Naive thymus-derived CD8-positive, alpha-beta T cell (primary cell): ENCODE measurements around the gene GNGT2. TPM values are rescaled to one million over a fixed set of nuclear protein-coding genes. Genes with fewer than 3 reads are reported as not detected.

Experiments used
- ATAC-seq, 2 donors: fragments of 150-1000 bp; cut with Tn5 transposase in 1 of 2; sonication (Bioruptor Pico), chemical (Tn5 transposase) in 1 of 2; 1 replicate in 1 of 2; 2 replicates in 1 of 2; pipeline ENCODE4 v1.10.0; 2021; ENCODE audit warnings: mild to moderate bottlenecking in 2 of 2, moderate library complexity in 2 of 2
- POLR2A ChIA-PET: fragments of 350-600 bp; sonication (Branson Sonifier 250); formaldehyde crosslinking; loops from one replicate; lab custom pipeline; 2021; ENCODE audit warnings: antibody characterized with exemption; lab: Charles Lee
- DNase-seq, 10 donors: peaks; one replicate each; pipeline versions ENCODE4 v3.0.0 to v3.0.0-alpha.2; 2020 to 2022
- H3K27ac Mint-ChIP-seq, 10 donors: one replicate each; pipeline ENCODE4 v1.8.0; 2020 to 2022; ENCODE audit warnings: mild to moderate bottlenecking in 10 of 10, mixed read lengths in 10 of 10, moderate library complexity in 4 of 10, inconsistent platforms in 1 of 10
- H3K27me3 Mint-ChIP-seq, 5 donors: one replicate each; pipeline ENCODE4 v1.8.0; 2021 to 2022; ENCODE audit warnings: mixed read lengths in 5 of 5
- H3K36me3 Mint-ChIP-seq, 3 donors: one replicate each; pipeline ENCODE4 v1.8.0; 2020 to 2022; ENCODE audit warnings: mixed read lengths in 3 of 3, mild to moderate bottlenecking in 2 of 3, inconsistent platforms in 1 of 3
- H3K4me1 Mint-ChIP-seq, 4 donors: one replicate each; pipeline ENCODE4 v1.8.0; 2021 to 2022; ENCODE audit warnings: mixed read lengths in 4 of 4
- H3K4me3 Mint-ChIP-seq, 10 donors: one replicate each; pipeline ENCODE4 v1.8.0; 2020 to 2022; ENCODE audit warnings: mild to moderate bottlenecking in 10 of 10, mixed read lengths in 10 of 10, moderate library complexity in 6 of 10, inconsistent platforms in 1 of 10
- H3K9me3 Mint-ChIP-seq, 9 donors: one replicate each; pipeline ENCODE4 v1.8.0; 2020 to 2022; ENCODE audit warnings: mixed read lengths in 9 of 9, mild to moderate bottlenecking in 3 of 9, inconsistent platforms in 1 of 9, moderate library complexity in 1 of 9
- polyA plus RNA-seq, 3 donors: library from polyadenylated mRNA; unstranded; fragments of 300-500 nt; fragmentation: Illumina TruSeq; gene quantifications; one replicate each; pipeline ENCODE4 v1.2.3, GENCODE V29; 2021
- total RNA-seq, 8 experiments: library from RNA in 2 of 8; stranded (reverse) in 2 of 8; gene quantifications; one replicate each; pipeline ENCODE4 v1.2.3 and lab custom pipeline; 2021 to 2026

GNGT2 gene
- 1 to 10 TPM; 4.7 to 7.0 TPM for total RNA-seq
- polyA plus RNA-seq = 10 to 100 TPM; 14.7 to 25.8 (median 17.1) TPM
- total RNA-seq (lab: John Stamatoyannopoulos, UW) = 0.86 to 4.0 (median 2.0) reads per million in 6 experiments

GRCh38 chr17:49210158-49211029, at the start of gene GNGT2, which contains the start of gene ABI3:
Gene GNGT2, minus strand, starts transcription at chr17:49210574. Its CDS starts 3,152 bp downstream, at chr17:49207422.
Gene ABI3, plus strand, starts transcription at chr17:49210707. Its CDS starts 18 bp downstream, at chr17:49210725.
- no peaks in the 10 kb centered on the region for H3K9me3 Mint-ChIP-seq
- POLR2A ChIA-PET = interaction anchor here (0.5 to 13.0 kb wide), 6 partner anchors 9 to 1302 kb away, joined by 3 to 195 read pairs (median 22); no protein-coding TSS in a partner anchor
- peaks cover 57 to 87% (median 80%) of the 10 kb centered on the region in 4 donors for H3K4me1 Mint-ChIP-seq
- peak within 1 kb of the TSS; percentile 72 to 99 (median 92) for H3K4me3 Mint-ChIP-seq
- H3K27me3 Mint-ChIP-seq = no peaks in the 10 kb centered on the region
- peak within 1 kb of the TSS; percentile 91 to 99 (median 96) for H3K27ac Mint-ChIP-seq
- ATAC-seq (peak; percentile 78 to 80), DNase-seq (peak; percentile 35 to 82 (median 54))
- H3K36me3 Mint-ChIP-seq = peaks cover 0 to 4% (median 2%) of the 10 kb centered on the region in 3 donors

DNA sequence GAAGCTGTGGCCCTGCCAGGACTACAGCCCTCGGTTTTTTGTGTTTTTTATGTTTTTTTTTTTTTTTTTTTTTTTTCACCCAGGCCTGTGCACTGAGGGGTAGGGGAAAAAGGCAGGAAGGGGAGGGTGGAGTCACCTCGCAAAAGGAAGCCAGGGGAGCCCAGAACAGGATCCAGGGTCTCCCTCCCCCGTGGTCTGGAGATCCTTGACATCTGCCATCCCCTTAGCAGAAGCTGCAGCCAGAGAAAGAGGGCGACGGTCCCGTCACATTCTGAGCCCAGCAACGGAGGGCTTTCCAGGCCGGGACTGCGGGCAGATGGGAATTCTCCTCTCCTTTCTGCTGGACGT, 49.3 kb upstream of the GNGT2 start:
- ATAC-seq (no peak), DNase-seq (no peak)
- Mint-ChIP-seq H3K27ac (peak overlapping the region in 3 of 10 donors; percentile 29 to 81 (median 35)), H3K4me3 (peak overlapping the region; percentile 75 to 87 (median 84)), H3K27me3 (peaks cover 2 to 6% (median 5%) of the 10 kb centered on the region in 5 donors), H3K9me3 (no peaks in the 10 kb centered on the region), H3K36me3 (no peaks in the 10 kb centered on the region), H3K4me1 (peaks cover 3 to 10% (median 9%) of the 10 kb centered on the region in 4 donors)
- POLR2A ChIA-PET = interaction anchor here (0.6 to 1.5 kb wide), 2 partner anchors 14 to 32 kb away, joined by 3 to 5 read pairs; no protein-coding TSS in a partner anchor

GRCh38 chr17:49258394-49258793, 48.0 kb upstream of the GNGT2 start:
- DNase-seq (no peak), ATAC-seq (no peak)
- POLR2A ChIA-PET = interaction anchor here (0.7 to 1.4 kb wide), 2 partner anchors 66 to 334 kb away, joined by 3 to 4 read pairs; no protein-coding TSS in a partner anchor
- H3K4me3 Mint-ChIP-seq = peak overlapping the region in 2 of 10 donors; percentile 67 to 85
- H3K4me1 Mint-ChIP-seq = peaks cover 1 to 10% (median 9%) of the 10 kb centered on the region in 4 donors
- no peaks in the 10 kb centered on the region for H3K9me3 Mint-ChIP-seq
- H3K36me3 Mint-ChIP-seq = no peaks in the 10 kb centered on the region
- peaks cover 0 to 4% (median 0%) of the 10 kb centered on the region in 5 donors for H3K27me3 Mint-ChIP-seq
- no peak overlapping the region for H3K27ac Mint-ChIP-seq

DNA sequence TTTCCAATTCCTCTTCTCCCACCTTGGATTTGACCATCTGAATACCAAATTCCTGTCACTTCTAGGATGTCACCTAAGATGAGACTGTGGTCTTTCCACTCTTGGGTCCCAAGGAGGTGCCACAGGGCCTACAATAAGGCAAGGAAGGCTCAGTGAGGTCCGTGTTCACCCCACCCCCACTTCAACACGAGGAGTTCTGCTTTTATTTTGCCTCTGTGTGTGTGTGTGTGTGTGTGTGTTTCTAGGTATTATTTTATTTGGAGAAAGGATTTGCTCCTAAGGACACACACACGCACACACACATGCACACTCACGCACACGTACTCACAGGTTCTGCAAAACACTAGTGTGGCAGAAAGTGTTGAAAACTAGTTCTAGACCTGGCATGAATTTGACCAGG, 44.8 kb upstream of the GNGT2 start:
- Mint-ChIP-seq H3K9me3 (no peaks in the 10 kb centered on the region), H3K4me1 (peaks cover 0 to 2% (median 0%) of the 10 kb centered on the region in 4 donors), H3K36me3 (no peaks in the 10 kb centered on the region), H3K27ac (no peak overlapping the region), H3K4me3 (no peak overlapping the region), H3K27me3 (peaks cover 0 to 1% (median 0%) of the 10 kb centered on the region in 5 donors)
- ATAC-seq (no peak), DNase-seq (no peak)
- POLR2A ChIA-PET = no interaction called here

GRCh38 chr17:49254066-49254465, 43.7 kb upstream of the GNGT2 start:
- Mint-ChIP-seq H3K27me3 (peaks cover 0 to 3% (median 0%) of the 10 kb centered on the region in 5 donors), H3K36me3 (no peaks in the 10 kb centered on the region), H3K27ac (peak overlapping the region in 1 of 10 donors; percentile 63), H3K9me3 (no peaks in the 10 kb centered on the region), H3K4me3 (no peak overlapping the region), H3K4me1 (no peaks in the 10 kb centered on the region)
- DNase-seq = no peak
- POLR2A ChIA-PET = no interaction called here
- ATAC-seq = no peak

- H3K9me3 Mint-ChIP-seq = no peaks in the 10 kb centered on the region
- DNase-seq = no peak
- POLR2A ChIA-PET = no interaction called here
- ATAC-seq = no peak
- peak overlapping the region in 1 of 10 donors; percentile 9 for H3K27ac Mint-ChIP-seq
- H3K4me3 Mint-ChIP-seq = no peak overlapping the region
- H3K27me3 Mint-ChIP-seq = peaks cover 0 to 6% (median 0%) of the 10 kb centered on the region in 5 donors
- H3K36me3 Mint-ChIP-seq = no peaks in the 10 kb centered on the region
- no peaks in the 10 kb centered on the region for H3K4me1 Mint-ChIP-seq
Measured at GRCh38 chr17:49252148-49252695, 41.8 kb upstream of the GNGT2 start.

GRCh38 chr17:49249890-49250522, 39.6 kb upstream of the GNGT2 start:
- Mint-ChIP-seq H3K4me1 (no peaks in the 10 kb centered on the region), H3K36me3 (no peaks in the 10 kb centered on the region), H3K9me3 (no peaks in the 10 kb centered on the region), H3K4me3 (no peak overlapping the region), H3K27ac (no peak overlapping the region), H3K27me3 (peaks cover 0 to 9% (median 0%) of the 10 kb centered on the region in 5 donors)
- DNase-seq (no peak), ATAC-seq (no peak)
- POLR2A ChIA-PET = no interaction called here

- no peaks in the 10 kb centered on the region for H3K36me3 Mint-ChIP-seq
- H3K4me1 Mint-ChIP-seq = no peaks in the 10 kb centered on the region
- no peak for DNase-seq
- no peaks in the 10 kb centered on the region for H3K9me3 Mint-ChIP-seq
- ATAC-seq = no peak
- H3K27ac Mint-ChIP-seq = no peak overlapping the region
- no peak overlapping the region for H3K4me3 Mint-ChIP-seq
- H3K27me3 Mint-ChIP-seq = peaks cover 0 to 9% (median 0%) of the 10 kb centered on the region in 5 donors
- POLR2A ChIA-PET = no interaction called here
Measured at GRCh38 chr17:49249292-49249794, 39.0 kb upstream of the GNGT2 start.

- peak overlapping the region in 1 of 10 donors; percentile 81 for H3K27ac Mint-ChIP-seq
- no peaks in the 10 kb centered on the region for H3K4me1 Mint-ChIP-seq
- no peak for ATAC-seq
- peaks cover 0 to 9% (median 0%) of the 10 kb centered on the region in 5 donors for H3K27me3 Mint-ChIP-seq
- no peaks in the 10 kb centered on the region for H3K9me3 Mint-ChIP-seq
- no peak overlapping the region for H3K4me3 Mint-ChIP-seq
- DNase-seq = no peak
- H3K36me3 Mint-ChIP-seq = no peaks in the 10 kb centered on the region
- POLR2A ChIA-PET = no interaction called here
Measured at GRCh38 chr17:49247944-49248343, 37.6 kb upstream of the GNGT2 start.

GRCh38 chr17:49244839-49245238, 34.5 kb upstream of the GNGT2 start:
- Mint-ChIP-seq H3K36me3 (no peaks in the 10 kb centered on the region), H3K9me3 (no peaks in the 10 kb centered on the region), H3K27ac (peak overlapping the region in 1 of 10 donors; percentile 38), H3K4me1 (no peaks in the 10 kb centered on the region), H3K4me3 (no peak overlapping the region), H3K27me3 (peaks cover 0 to 11% (median 0%) of the 10 kb centered on the region in 5 donors)
- DNase-seq (peak in 1 of 10 donors; percentile 4), ATAC-seq (no peak)
- POLR2A ChIA-PET = interaction anchor here (0.7 kb wide), 1 partner anchor 15 kb away, joined by 5 read pairs; no protein-coding TSS in a partner anchor

GRCh38 chr17:49242813-49243212, 32.4 kb upstream of the GNGT2 start:
- H3K4me1 Mint-ChIP-seq = no peaks in the 10 kb centered on the region
- H3K36me3 Mint-ChIP-seq = peaks cover 0 to 5% (median 0%) of the 10 kb centered on the region in 3 donors
- no peak overlapping the region for H3K4me3 Mint-ChIP-seq
- no peaks in the 10 kb centered on the region for H3K9me3 Mint-ChIP-seq
- DNase-seq (no peak), ATAC-seq (no peak)
- no peak overlapping the region for H3K27ac Mint-ChIP-seq
- peaks cover 0 to 9% (median 0%) of the 10 kb centered on the region in 5 donors for H3K27me3 Mint-ChIP-seq
- POLR2A ChIA-PET = interaction anchor here (0.7 kb wide), 2 partner anchors 42 to 848 kb away, joined by 3 to 5 read pairs; no protein-coding TSS in a partner anchor
